Parietal lobe (tissue), 1 donor: Measurements from ENCODE around the gene DYNLT5. TPM values are rescaled to one million over a fixed set of nuclear protein-coding genes. Genes with fewer than 3 reads are reported as not detected.

ENCODE experiments used
- total RNA-seq: library from RNA; depleted of rRNA; stranded (reverse); fragments of >200 nt; gene quantifications from one replicate; pipeline ENCODE4 v1.2.3, GENCODE V29; 2014

DYNLT5 gene, protein sequence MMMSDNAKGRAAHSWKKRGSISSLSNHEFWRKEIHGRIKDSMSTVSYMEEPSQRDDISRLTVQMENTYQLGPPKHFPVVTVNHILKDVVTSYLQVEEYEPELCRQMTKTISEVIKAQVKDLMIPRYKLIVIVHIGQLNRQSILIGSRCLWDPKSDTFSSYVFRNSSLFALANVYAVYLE
- 2.8 TPM for total RNA-seq

DNA sequence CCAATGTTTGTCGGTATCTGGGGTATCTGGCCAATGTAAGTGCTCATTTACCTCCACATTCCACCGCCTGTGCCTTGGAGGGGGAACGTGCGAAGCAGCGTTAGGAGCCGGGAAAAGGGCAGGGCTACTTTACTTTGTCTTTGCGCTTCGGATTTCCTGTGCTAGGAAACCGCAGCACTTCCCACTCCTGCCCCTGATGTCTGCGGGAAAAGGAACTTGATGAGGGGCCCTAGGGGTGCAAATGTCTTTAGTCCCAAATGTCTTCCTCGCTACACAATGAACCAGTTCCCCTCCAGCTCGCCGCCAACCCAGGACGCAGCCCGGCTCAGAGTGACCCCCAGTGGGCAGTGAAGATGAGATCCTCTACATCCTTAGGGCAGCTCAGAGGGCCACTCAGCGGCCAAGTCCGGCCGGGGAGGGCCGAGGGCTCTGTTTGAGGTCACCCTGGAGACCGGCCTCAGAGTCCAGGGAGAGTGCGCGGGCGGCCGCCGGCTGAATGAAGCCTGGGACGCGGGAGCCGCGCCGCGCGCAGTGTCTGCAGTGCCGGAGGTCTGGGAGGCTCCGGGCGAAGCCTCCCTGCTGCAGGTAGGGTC is at the start of gene DYNLT5:
Gene DYNLT5 (plus strand): TSS at position 460 of the 593 bp plus-strand sequence. CDS start 2,200 bp downstream, outside the sequence.

Other genes with a start within 250 kb of the DYNLT5 start
- gene SGIP1, start 218.3 kb upstream of the DYNLT5 start, total RNA-seq = 158 TPM
- gene INSL5, start 48.8 kb downstream of the DYNLT5 start, total RNA-seq = not detected
- 16.0 TPM for gene DNAI4, start 172.4 kb downstream of the DYNLT5 start, total RNA-seq
- 40.1 TPM for gene MIER1, start 172.5 kb downstream of the DYNLT5 start, total RNA-seq